Endodermal cell (in vitro differentiated cells): ENCODE measurements around the gene SHH. TPM values are rescaled to one million over a fixed set of nuclear protein-coding genes. Genes with fewer than 3 reads are reported as not detected.
A peak's percentile ranks its signal among the peaks of the same experiment; 100 is the strongest.

Source experiments
- DNase-seq: peaks from one replicate; pipeline ENCODE4 v3.0.0-alpha.2; 2017
- H3K27ac ChIP-seq: 2 replicates; pipeline ENCODE4 v1.5.1; 2013; ENCODE audit warnings: mild to moderate bottlenecking, low read depth, low read length, moderate library complexity
- H3K27me3 ChIP-seq: 2 replicates; pipeline ENCODE4 v1.6.1; 2013; ENCODE audit warnings: mild to moderate bottlenecking, low read length, moderate library complexity; ENCODE audit not compliant: insufficient read depth, control insufficient read depth, poor library complexity, severe bottlenecking
- H3K36me3 ChIP-seq: 2 replicates; pipeline ENCODE4 v1.7.0; 2013; ENCODE audit warnings: mild to moderate bottlenecking, low read length, moderate library complexity; ENCODE audit not compliant: control insufficient read depth, insufficient read depth
- H3K4me1 ChIP-seq: one replicate; pipeline ENCODE4 v1.7.0; 2013; ENCODE audit warnings: low read length; ENCODE audit not compliant: control insufficient read depth, insufficient read depth
- H3K4me3 ChIP-seq: 2 replicates; pipeline ENCODE4 v1.5.1; 2013; ENCODE audit warnings: mild to moderate bottlenecking, low read length, moderate library complexity
- H3K9ac ChIP-seq: 2 replicates; pipeline ENCODE4 v1.6.1; 2013; ENCODE audit warnings: mild to moderate bottlenecking, low read length, moderate library complexity; ENCODE audit not compliant: poor library complexity, severe bottlenecking; ENCODE audit errors: extremely low read depth
- H3K9me3 ChIP-seq: 2 replicates; pipeline ENCODE4 v1.6.1; 2013; ENCODE audit warnings: mild to moderate bottlenecking, low read length, moderate library complexity; ENCODE audit not compliant: control insufficient read depth
- H3K27ac Mint-ChIP-seq: 2 replicates; pipeline ENCODE4 v1.8.0; 2020; ENCODE audit warnings: mixed read lengths
- H3K27me3 Mint-ChIP-seq: 2 replicates; pipeline ENCODE4 v1.8.0; 2021; ENCODE audit warnings: mild to moderate bottlenecking, mixed read lengths; ENCODE audit not compliant: insufficient read depth
- H3K36me3 Mint-ChIP-seq: 2 replicates; pipeline ENCODE4 v1.8.0; 2020; ENCODE audit warnings: low read depth, mixed read lengths
- H3K4me1 Mint-ChIP-seq: 2 replicates; pipeline ENCODE4 v1.8.0; 2020; ENCODE audit warnings: mixed read lengths
- H3K4me3 Mint-ChIP-seq: 2 replicates; pipeline ENCODE4 v1.8.0; 2020; ENCODE audit warnings: mild to moderate bottlenecking, moderate library complexity, mixed read lengths
- H3K9me3 Mint-ChIP-seq: 2 replicates; pipeline ENCODE4 v1.8.0; 2020; ENCODE audit warnings: mild to moderate bottlenecking, mixed read lengths
- CTCF ChIP-seq: fragments of 200-600 bp; sonication (generic); conservative IDR thresholded peaks from 2 replicates; pipeline ENCODE4 v1.5.0; 2021; ENCODE audit warnings: antibody characterized with exemption, mild to moderate bottlenecking
- WGBS, 2 experiments: methylation state at CpG; one replicate each; pipeline versions ENCODE4 v1.1.5 to v1.1.7; 2013; ENCODE audit warnings: missing lambda C conversion rate in 2 of 2, mixed read lengths in 1 of 2; ENCODE audit not compliant: insufficient coverage in 1 of 2, insufficient read length in 1 of 2; 5-methylcytosine and 5-hydroxymethylcytosine counted together
- long read RNA-seq, 4 experiments: library from polyadenylated mRNA in 2 of 4; library from RNA in 1 of 4; library from capped mRNA in 1 of 4; stranded (forward) in 3 of 4; unstranded in 1 of 4; transcript quantifications; one replicate each; pipeline ENCODE4 v2.0.0, GENCODE V29; 2020 to 2021; ENCODE audit warnings: inconsistent platforms in 1 of 4
- polyA plus RNA-seq, 2 experiments: library from polyadenylated mRNA; stranded (reverse); fragments of 50-300 nt; gene quantifications; one replicate each; pipeline ENCODE4 v1.2.3, GENCODE V29; 2013
- total RNA-seq, 2 donors: library from RNA; stranded (reverse); fragmentation: NEBNext Ultra II Directional in 1 of 2; extraction: Animal tissue kit (Norgen Biotek cat#: 25700) in 1 of 2; gene quantifications; 2 replicates in 1 of 2; 3 replicates in 1 of 2; pipeline ENCODE4 v1.2.1, GENCODE V29; 2021

Gene SHH
- total RNA-seq, result 1 to 10 TPM in 1 of 2 donors, under 1 TPM in 1; 0.99 to 1.6 TPM
- 0.93 TPM for polyA plus RNA-seq (2013, experiment 1 of 2)
- polyA plus RNA-seq (2013, experiment 2 of 2), result 0.41 TPM
- long read RNA-seq, experiment 1, partial matches to known transcripts, result 0 of 2 reads
- long read RNA-seq, experiment 1, other reads (novel, unspliced or antisense), result 2 of 2 reads
- long read RNA-seq, experiment 2, result 0 reads
- long read RNA-seq, experiment 3, result 0 reads
- long read RNA-seq, experiment 4, result 0 reads

GRCh38 chr7:155811895-155812761, at the start of gene SHH:
Gene SHH (minus strand): TSS chr7:155812463. CDS start chr7:155812122, 341 bp downstream.
- WGBS, 2 experiments, result 1 to 2% methylated on average over 26 to 53 of the region's 53 CpGs
- Histone ChIP-seq H3K4me3 (peak within 1 kb of the TSS; percentile 78), H3K27ac (no peak within 1 kb of the TSS), H3K9me3 (no peaks in the 10 kb centered on the region), H3K4me1 (no peaks in the 10 kb centered on the region), H3K36me3 (no peaks in the 10 kb centered on the region), H3K9ac (peak within 1 kb of the TSS; percentile 21), H3K27me3 (peaks cover 86% of the 10 kb centered on the region)
- Mint-ChIP-seq H3K9me3 (no peaks in the 10 kb centered on the region), H3K4me1 (peaks cover 22% of the 10 kb centered on the region), H3K36me3 (no peaks in the 10 kb centered on the region), H3K27ac (no peak within 1 kb of the TSS), H3K4me3 (peak within 1 kb of the TSS; percentile 57), H3K27me3 (peaks cover 78% of the 10 kb centered on the region)
- TF ChIP-seq CTCF, result no peak
- peak; percentile 58 for DNase-seq

GRCh38 chr7:155861480-155861868, 49.2 kb upstream of the SHH start:
- Mint-ChIP-seq H3K9me3 (no peaks in the 10 kb centered on the region), H3K27ac (no peak overlapping the region), H3K36me3 (no peaks in the 10 kb centered on the region), H3K4me1 (peaks cover 9% of the 10 kb centered on the region), H3K4me3 (no peak overlapping the region), H3K27me3 (peaks cover 4% of the 10 kb centered on the region)
- Histone ChIP-seq H3K4me3 (no peak overlapping the region), H3K4me1 (peaks cover 4% of the 10 kb centered on the region), H3K36me3 (no peaks in the 10 kb centered on the region), H3K9me3 (no peaks in the 10 kb centered on the region), H3K27me3 (no peaks in the 10 kb centered on the region), H3K9ac (no peak overlapping the region), H3K27ac (no peak overlapping the region)
- DNase-seq, result peak; percentile 39
- no peak for TF ChIP-seq CTCF
- 71 to 81% methylated on average over 11 of the region's 11 CpGs for WGBS, 2 experiments

GRCh38 chr7:155860840-155861479, 48.7 kb upstream of the SHH start:
- Mint-ChIP-seq H3K4me1 (peaks cover 9% of the 10 kb centered on the region), H3K27me3 (peaks cover 3% of the 10 kb centered on the region), H3K27ac (no peak overlapping the region), H3K36me3 (no peaks in the 10 kb centered on the region), H3K9me3 (no peaks in the 10 kb centered on the region), H3K4me3 (no peak overlapping the region)
- 84 to 89% methylated on average over 9 to 11 of the region's 11 CpGs for WGBS, 2 experiments
- Histone ChIP-seq H3K9me3 (no peaks in the 10 kb centered on the region), H3K27ac (no peak overlapping the region), H3K36me3 (no peaks in the 10 kb centered on the region), H3K27me3 (no peaks in the 10 kb centered on the region), H3K4me1 (peaks cover 4% of the 10 kb centered on the region), H3K9ac (no peak overlapping the region), H3K4me3 (no peak overlapping the region)
- no peak for TF ChIP-seq CTCF
- DNase-seq, result peak; percentile 32
